Aorta (tissue), 5 donors: Measurements from ENCODE around the gene ARHGAP26. TPM values are rescaled to one million over a fixed set of nuclear protein-coding genes. Genes with fewer than 3 reads are reported as not detected.
"Not testable (repeated sequence)": the region's sequence is repeated elsewhere in the genome, so short reads cannot be mapped to it uniquely, and the experiment has no call there.

ENCODE experiments used
- ATAC-seq: fragments of 200-7000 bp; cut with Tn5 transposase; one replicate; pipeline ENCODE4 v1.9.1; 2022; ENCODE audit warnings: moderate library complexity; ENCODE audit not compliant: low FRiP score
- DNase-seq, 2 donors: peaks; one replicate each; pipeline ENCODE4 v3.0.0-alpha.2; 2020
- H3K27ac ChIP-seq, 2 donors: one replicate each; pipeline ENCODE4 v1.5.1; 2013; ENCODE audit warnings: low read length in 2 of 2, mild to moderate bottlenecking in 2 of 2, moderate library complexity in 2 of 2, control low read depth in 1 of 2, inconsistent platforms in 1 of 2, low read depth in 1 of 2
- H3K27me3 ChIP-seq, 2 donors: one replicate each; pipeline ENCODE4 v1.6.1; 2013; ENCODE audit warnings: control low read depth in 1 of 2, low read length in 1 of 2, mild to moderate bottlenecking in 1 of 2, moderate library complexity in 1 of 2; ENCODE audit not compliant: insufficient read depth in 2 of 2, control insufficient read depth in 1 of 2
- H3K36me3 ChIP-seq, 2 donors: one replicate each; pipeline ENCODE4 v1.6.1; 2013; ENCODE audit warnings: control low read depth in 1 of 2, low read length in 1 of 2, mild to moderate bottlenecking in 1 of 2; ENCODE audit not compliant: insufficient read depth in 2 of 2, control insufficient read depth in 1 of 2
- H3K4me1 ChIP-seq, 2 donors: one replicate each; pipeline ENCODE4 v1.6.1; 2013; ENCODE audit warnings: low read length in 2 of 2, control low read depth in 1 of 2, mild to moderate bottlenecking in 1 of 2, moderate library complexity in 1 of 2; ENCODE audit not compliant: insufficient read depth in 2 of 2, control insufficient read depth in 1 of 2
- H3K4me3 ChIP-seq, 2 donors: one replicate each; pipeline ENCODE4 v1.5.1; 2013; ENCODE audit warnings: low read length in 2 of 2, control low read depth in 1 of 2, mild to moderate bottlenecking in 1 of 2
- H3K9me3 ChIP-seq: one replicate; pipeline ENCODE4 v1.6.1; 2013; ENCODE audit warnings: mild to moderate bottlenecking, low read length; ENCODE audit not compliant: control insufficient read depth
- WGBS, 2 donors: extraction: QIAGEN DNeasy Blood & Tissue Kit; methylation state at CpG; one replicate each; pipeline ENCODE4 v1.1.7; 2013; 5-methylcytosine and 5-hydroxymethylcytosine counted together
- intact Hi-C, 2 donors: fragments of 100-400 bp; cut with DNase I; formaldehyde crosslinking; loops; one replicate each; pipeline versions ENCODE4 v1.14.2 to v1.15.0; 2022
- polyA plus RNA-seq, 2 donors: library from polyadenylated mRNA; stranded (reverse); fragments of 200-250 nt; gene quantifications; one replicate each; pipeline ENCODE4 v1.2.3, GENCODE V29; 2013
- total RNA-seq, 2 donors: library from RNA; stranded (reverse); fragmentation: NEBNext Ultra II Directional; extraction: Animal tissue kit (Norgen Biotek cat#: 25700); gene quantifications; one replicate each; pipeline ENCODE4 v1.2.1, GENCODE V29; 2021
- donor health status: healthy with polysubstance abuse.
- donor health status: Bipolar disorder and iron deficiency.
- donor health status: DM: no; HTN: no; CAD: no.
- donor health status: DM: no; HTN: no; CAD: no.
- donor health status: DM: yes; HTN: yes; CAD: no.

ARHGAP26 gene
- total and polyA plus RNA-seq, 4 donors, result 4.5 to 70.7 (median 29.6) TPM

- no peaks in the 10 kb centered on the region for H3K36me3 ChIP-seq
- DNase-seq (no peak), ATAC-seq (no peak)
- H3K27me3 ChIP-seq, result no peaks in the 10 kb centered on the region
- H3K27ac ChIP-seq, result no peak overlapping the region
- no peak overlapping the region for H3K4me3 ChIP-seq
- WGBS, 2 donors, result 4 to 14% methylated on average over 1 of the region's 1 CpG
- intact Hi-C loops, result no loop called here
- H3K9me3 ChIP-seq, result no peaks in the 10 kb centered on the region
- H3K4me1 ChIP-seq, result peaks cover 0 to 7% of the 10 kb centered on the region in 2 donors
These were observed 340.4 kb downstream of the ARHGAP26 start for GRCh38 chr5:143110591-143110990.

GRCh38 chr5:143111799-143112198, 341.6 kb downstream of the ARHGAP26 start:
- DNase-seq (no peak), ATAC-seq (no peak)
- H3K4me1 ChIP-seq, result peaks cover 0 to 6% of the 10 kb centered on the region in 2 donors
- no peaks in the 10 kb centered on the region for H3K27me3 ChIP-seq
- H3K36me3 ChIP-seq, result no peaks in the 10 kb centered on the region
- no peak overlapping the region for H3K27ac ChIP-seq
- no peak overlapping the region for H3K4me3 ChIP-seq
- H3K9me3 ChIP-seq, result no peaks in the 10 kb centered on the region
- intact Hi-C loops, result no loop called here
- WGBS, 2 donors, result 97% methylated on average over 5 of the region's 5 CpGs

GRCh38 chr5:143113461-143113860, 343.3 kb downstream of the ARHGAP26 start:
- no peaks in the 10 kb centered on the region for H3K9me3 ChIP-seq
- H3K36me3 ChIP-seq, result no peaks in the 10 kb centered on the region
- H3K27me3 ChIP-seq, result no peaks in the 10 kb centered on the region
- DNase-seq (no peak), ATAC-seq (no peak)
- intact Hi-C loops, result no loop called here
- H3K4me3 ChIP-seq, result no peak overlapping the region
- peaks cover 3 to 6% of the 10 kb centered on the region in 2 donors for H3K4me1 ChIP-seq
- no peak overlapping the region for H3K27ac ChIP-seq
- 84 to 87% methylated on average over 3 of the region's 3 CpGs for WGBS, 2 donors

GRCh38 chr5:143114481-143114880, 344.3 kb downstream of the ARHGAP26 start:
- H3K27ac ChIP-seq, result no peak overlapping the region
- intact Hi-C loops, result no loop called here
- H3K36me3 ChIP-seq, result no peaks in the 10 kb centered on the region
- H3K4me3 ChIP-seq, result no peak overlapping the region
- ATAC-seq (no peak), DNase-seq (no peak)
- 47 to 48% methylated on average over 2 of the region's 2 CpGs for WGBS, 2 donors
- no peaks in the 10 kb centered on the region for H3K9me3 ChIP-seq
- peaks cover 3 to 6% of the 10 kb centered on the region in 2 donors for H3K4me1 ChIP-seq
- no peaks in the 10 kb centered on the region for H3K27me3 ChIP-seq

GRCh38 chr5:143115381-143115780, 345.2 kb downstream of the ARHGAP26 start:
- H3K36me3 ChIP-seq, result no peaks in the 10 kb centered on the region
- intact Hi-C loops, result no loop called here
- 89 to 95% methylated on average over 2 of the region's 2 CpGs for WGBS, 2 donors
- ATAC-seq (no peak), DNase-seq (no peak)
- no peaks in the 10 kb centered on the region for H3K27me3 ChIP-seq
- no peak overlapping the region for H3K27ac ChIP-seq
- peaks cover 3% of the 10 kb centered on the region in 2 donors for H3K4me1 ChIP-seq
- no peak overlapping the region for H3K4me3 ChIP-seq
- H3K9me3 ChIP-seq, result no peaks in the 10 kb centered on the region

- Histone ChIP-seq H3K4me1 (peaks cover 3% of the 10 kb centered on the region in 2 donors), H3K27me3 (no peaks in the 10 kb centered on the region), H3K9me3 (no peaks in the 10 kb centered on the region), H3K4me3 (no peak overlapping the region), H3K27ac (no peak overlapping the region), H3K36me3 (peaks cover 0 to 3% of the 10 kb centered on the region in 2 donors)
- ATAC-seq, result no peak
- WGBS, 2 donors, result 89 to 90% methylated on average over 4 of the region's 4 CpGs
- DNase-seq, result no peak
- intact Hi-C loops, result no loop called here
These were observed 346.6 kb downstream of the ARHGAP26 start for GRCh38 chr5:143116814-143117213.

GRCh38 chr5:143117821-143118220, 347.6 kb downstream of the ARHGAP26 start:
- ATAC-seq (no peak), DNase-seq (no peak)
- no peaks in the 10 kb centered on the region for H3K9me3 ChIP-seq
- H3K27me3 ChIP-seq, result no peaks in the 10 kb centered on the region
- no peak overlapping the region for H3K27ac ChIP-seq
- intact Hi-C loops, result no loop called here
- peaks cover 0 to 3% of the 10 kb centered on the region in 2 donors for H3K36me3 ChIP-seq
- peaks cover 3% of the 10 kb centered on the region in 2 donors for H3K4me1 ChIP-seq
- no peak overlapping the region for H3K4me3 ChIP-seq

GRCh38 chr5:143118222-143118621, 348.0 kb downstream of the ARHGAP26 start:
- DNase-seq (peak in 1 of 2 donors; percentile 54), ATAC-seq (no peak)
- WGBS, 2 donors, result 87 to 88% methylated on average over 3 of the region's 3 CpGs
- peaks cover 0 to 3% of the 10 kb centered on the region in 2 donors for H3K36me3 ChIP-seq
- intact Hi-C loops, result no loop called here
- H3K27me3 ChIP-seq, result no peaks in the 10 kb centered on the region
- H3K4me1 ChIP-seq, result peaks cover 3% of the 10 kb centered on the region in 2 donors
- no peaks in the 10 kb centered on the region for H3K9me3 ChIP-seq
- H3K4me3 ChIP-seq, result no peak overlapping the region
- H3K27ac ChIP-seq, result no peak overlapping the region

GRCh38 chr5:143118818-143119217, 348.6 kb downstream of the ARHGAP26 start:
- H3K4me1 ChIP-seq, H3K27me3 ChIP-seq, H3K9me3 ChIP-seq, H3K27ac ChIP-seq, H3K4me3 ChIP-seq, DNase-seq, intact Hi-C loops, H3K36me3 ChIP-seq, ATAC-seq: not testable (repeated sequence)
- WGBS, 2 donors, result 85 to 89% methylated on average over 3 of the region's 3 CpGs
